GM21515 (cell line): ENCODE measurements around the gene HMGCLL1.

Experiments used
- ATAC-seq: cut with Tn5 transposase; IDR thresholded peaks from one replicate; pipeline ENCODE4 v1.9.1; 2021; ENCODE audit not compliant: unreplicated experiment

The HMGCLL1 gene

GRCh38 chr6:55536391-55536956 is 42.5 kb downstream of the HMGCLL1 start:
- no peak for ATAC-seq

GRCh38 chr6:55531496-55531895 is 47.5 kb downstream of the HMGCLL1 start:
- ATAC-seq, result no peak

GRCh38 chr6:55530931-55531330 is 48.1 kb downstream of the HMGCLL1 start:
- ATAC-seq, result no peak

GRCh38 chr6:55528624-55529023 is 50.4 kb downstream of the HMGCLL1 start:
- ATAC-seq, result peak; percentile 85

- ATAC-seq, result no peak
Measured at GRCh38 chr6:55524441-55524840, 54.6 kb downstream of the HMGCLL1 start.

- no peak for ATAC-seq
Measured at GRCh38 chr6:55518529-55519060, 60.4 kb downstream of the HMGCLL1 start.

- no peak for ATAC-seq
Measured at GRCh38 chr6:55516736-55517135, 62.3 kb downstream of the HMGCLL1 start.

- no peak for ATAC-seq
Measured at GRCh38 chr6:55512904-55513303, 66.1 kb downstream of the HMGCLL1 start.

GRCh38 chr6:55511122-55511800 is 67.7 kb downstream of the HMGCLL1 start:
- no peak for ATAC-seq

GRCh38 chr6:55499591-55499990 is 79.4 kb downstream of the HMGCLL1 start:
- ATAC-seq, result no peak

GRCh38 chr6:55497694-55498093 is 81.3 kb downstream of the HMGCLL1 start:
- ATAC-seq, result no peak

- ATAC-seq, result no peak
Measured at GRCh38 chr6:55496201-55496600, 82.8 kb downstream of the HMGCLL1 start.

- ATAC-seq, result no peak
Measured at GRCh38 chr6:55495277-55495676, 83.7 kb downstream of the HMGCLL1 start.

GRCh38 chr6:55494411-55494810 is 84.6 kb downstream of the HMGCLL1 start:
- no peak for ATAC-seq

- ATAC-seq, result no peak
Measured at GRCh38 chr6:55492259-55492658, 86.7 kb downstream of the HMGCLL1 start.

- no peak for ATAC-seq
Measured at GRCh38 chr6:55490871-55491270, 88.1 kb downstream of the HMGCLL1 start.

GRCh38 chr6:55474382-55474781 is 104.6 kb downstream of the HMGCLL1 start:
- no peak for ATAC-seq

GRCh38 chr6:55473722-55474121 is 105.3 kb downstream of the HMGCLL1 start:
- no peak for ATAC-seq

- no peak for ATAC-seq
Measured at GRCh38 chr6:55469951-55470366, 109.0 kb downstream of the HMGCLL1 start.

- no peak for ATAC-seq
Measured at GRCh38 chr6:55456016-55456415, 123.0 kb downstream of the HMGCLL1 start.

- ATAC-seq, result no peak
Measured at GRCh38 chr6:55450005-55450404, 129.0 kb downstream of the HMGCLL1 start.

- no peak for ATAC-seq
Measured at GRCh38 chr6:55449225-55449624, 129.8 kb downstream of the HMGCLL1 start.

GRCh38 chr6:55448451-55448850 is 130.5 kb downstream of the HMGCLL1 start:
- no peak for ATAC-seq
